Gastroesophageal sphincter (tissue), 2 donors: Measurements from ENCODE around the gene FADS3.

ENCODE experiments used
- EP300 ChIP-seq: sonication (generic); formaldehyde crosslinking; IDR thresholded peaks from one replicate; pipeline ENCODE4 v1.6.1; 2017; ENCODE audit warnings: antibody characterized with exemption, mild to moderate bottlenecking
- POLR2A ChIP-seq, 2 donors: fragments of 450-650 bp; IDR thresholded peaks; one replicate each; pipeline ENCODE4 v1.6.1; 2017; ENCODE audit warnings: antibody characterized with exemption in 2 of 2, mild to moderate bottlenecking in 2 of 2, moderate library complexity in 1 of 2

DNA sequence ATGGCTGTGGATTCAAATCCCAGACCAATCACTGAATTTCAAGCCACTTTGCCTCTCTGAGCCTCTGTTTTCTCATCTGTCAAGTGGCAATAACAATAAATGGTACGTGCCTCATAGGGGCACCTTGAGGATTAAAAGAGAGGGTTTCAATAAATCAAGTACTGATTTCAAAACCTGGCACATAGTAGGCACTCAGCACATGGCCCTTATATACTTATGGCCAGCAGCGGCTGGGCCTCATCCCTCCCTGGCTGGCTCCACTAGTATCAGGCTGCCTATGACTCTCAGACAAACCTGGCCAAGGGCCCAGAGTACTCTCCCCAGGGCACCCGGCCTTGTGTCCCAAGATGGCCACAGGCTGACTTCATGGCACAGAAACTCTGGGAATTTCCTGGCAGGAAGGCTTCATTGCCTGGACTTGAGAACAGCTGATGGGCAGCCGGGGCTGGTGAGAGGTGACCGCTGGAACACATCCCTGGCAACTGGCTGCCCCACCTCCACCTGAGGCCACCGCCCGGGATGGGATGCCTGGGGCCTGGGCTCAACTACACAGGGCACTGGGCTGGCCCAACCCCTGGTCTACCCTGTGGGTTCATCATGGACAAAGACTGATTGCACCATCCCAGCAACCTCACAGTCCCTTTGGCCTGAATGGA lies 3.4 kb downstream of the FADS3 start:
- TF ChIP-seq POLR2A (IDR thresholded peaks at IDR 0.05) (no peak), EP300 (no peak)
